H1 (cell line): ENCODE data around the gene ELMOD1. TPM values are rescaled to one million over a fixed set of nuclear protein-coding genes. Genes with fewer than 3 reads are reported as not detected.

Source experiments
- CTCF ChIA-PET: fragments of 300-600 bp; sonication (Branson Sonifier 250); formaldehyde crosslinking; loops from one replicate; lab custom pipeline; 2021; ENCODE audit not compliant: partially characterized antibody; lab: Charles Lee
- POLR2A ChIA-PET: fragments of 300-600 bp; sonication (Branson Sonifier 250); formaldehyde crosslinking; loops from one replicate; lab custom pipeline; 2021; ENCODE audit warnings: inconsistent platforms; ENCODE audit not compliant: partially characterized antibody; lab: Charles Lee
- DNase-seq, 2 experiments: peaks; one replicate each; pipeline versions ENCODE4 v3.0.0 to v3.0.0-alpha.2; 2010 to 2022; ENCODE audit warnings: low spot score in 2 of 2, low read depth in 1 of 2, mixed read lengths in 1 of 2
- FAIRE-seq: peaks from 2 replicates; lab custom pipeline; 2011; peaks lifted over from hg19 to GRCh38; lab: Jason Lieb, UNC
- H2AFZ ChIP-seq: 2 replicates; pipeline ENCODE4 v1.8.1; 2012; ENCODE audit warnings: low read length, inconsistent platforms
- H2AK5ac ChIP-seq: 2 replicates; pipeline ENCODE4 v1.6.1; 2013; ENCODE audit warnings: low read depth, low read length
- H2BK120ac ChIP-seq: replicated peaks from 2 replicates; pipeline ENCODE3; 2013; ENCODE audit warnings: low read depth, low read length, inconsistent platforms
- H2BK12ac ChIP-seq: 2 replicates; pipeline ENCODE4 v1.6.1; 2013; ENCODE audit warnings: low read depth, low read length
- H2BK15ac ChIP-seq: 2 replicates; pipeline ENCODE4 v1.6.1; 2013; ENCODE audit warnings: low read length
- H2BK20ac ChIP-seq: 2 replicates; pipeline ENCODE4 v1.6.1; 2013; ENCODE audit warnings: low read length
- H2BK5ac ChIP-seq: 2 replicates; pipeline ENCODE4 v1.6.1; 2013; ENCODE audit warnings: low read depth, low read length
- H3K14ac ChIP-seq: 2 replicates; pipeline ENCODE4 v1.6.1; 2013; ENCODE audit warnings: inconsistent platforms; ENCODE audit not compliant: insufficient read length
- H3K18ac ChIP-seq: 2 replicates; pipeline ENCODE4 v1.6.1; 2013; ENCODE audit warnings: low read length; ENCODE audit errors: extremely low read depth
- H3K23ac ChIP-seq: 2 replicates; pipeline ENCODE4 v1.6.1; 2013; ENCODE audit warnings: inconsistent platforms; ENCODE audit not compliant: insufficient read length
- H3K23me2 ChIP-seq: 2 replicates; pipeline ENCODE4 v1.6.1; 2013; ENCODE audit warnings: low read depth, low read length
- H3K27ac ChIP-seq: 2 replicates; pipeline ENCODE4 v1.6.1; 2011; ENCODE audit warnings: low read depth, low read length, inconsistent platforms
- H3K27me3 ChIP-seq, 4 experiments: replicated peaks in 1 of 4; 1 replicate in 1 of 4; 2 replicates in 3 of 4; pipeline versions ENCODE4 v1.6.1 to v1.8.1; 2011 to 2013; ENCODE audit warnings: low read length in 3 of 4, mild to moderate bottlenecking in 3 of 4, inconsistent platforms in 2 of 4, mixed read lengths in 2 of 4, moderate library complexity in 1 of 4; ENCODE audit not compliant: control insufficient read depth in 3 of 4, insufficient read depth in 3 of 4; ENCODE audit errors: extremely low read depth in 1 of 4
- H3K36me3 ChIP-seq, 4 experiments: 2 replicates each; pipeline versions ENCODE4 v1.6.1 to v1.8.1; 2011 to 2013; ENCODE audit warnings: mild to moderate bottlenecking in 4 of 4, low read length in 3 of 4, moderate library complexity in 2 of 4, control low read depth in 1 of 4, inconsistent platforms in 1 of 4; ENCODE audit not compliant: insufficient read depth in 4 of 4, control insufficient read depth in 2 of 4
- H3K4ac ChIP-seq: replicated peaks from 2 replicates; pipeline ENCODE3; 2013; ENCODE audit warnings: low read length, low read depth, mixed read lengths, inconsistent platforms; ENCODE audit not compliant: insufficient read length
- H3K4me1 ChIP-seq, 4 experiments: replicated peaks in 1 of 4; 1 replicate in 1 of 4; 2 replicates in 3 of 4; pipeline versions ENCODE4 v1.6.1 to v1.8.1; 2011 to 2013; ENCODE audit warnings: low read length in 3 of 4, inconsistent platforms in 2 of 4, mixed read lengths in 1 of 4; ENCODE audit not compliant: insufficient read depth in 4 of 4, control insufficient read depth in 3 of 4
- H3K4me2 ChIP-seq, 2 experiments: 2 replicates each; pipeline versions ENCODE4 v1.6.1 to v1.8.1; 2011 to 2013; ENCODE audit warnings: low read depth in 2 of 2, low read length in 2 of 2, control low read depth in 1 of 2, inconsistent platforms in 1 of 2, mild to moderate bottlenecking in 1 of 2; ENCODE audit not compliant: insufficient read depth in 1 of 2
- H3K4me3 ChIP-seq, 4 experiments: fragments of 200-600, 300-600 bp in 1 of 4; sonication (generic), shearing (Covaris generic), sonication (Bioruptor Twin) in 1 of 4; 2 replicates each; pipeline versions ENCODE4 v1.5.1 to v1.8.1; 2011 to 2016; ENCODE audit warnings: low read length in 4 of 4, low read depth in 3 of 4, control low read depth in 2 of 4, inconsistent platforms in 2 of 4, mild to moderate bottlenecking in 2 of 4, mixed read lengths in 1 of 4, moderate library complexity in 1 of 4; ENCODE audit not compliant: insufficient read depth in 2 of 4; ENCODE audit errors: extremely low read depth in 1 of 4
- H3K56ac ChIP-seq: replicated peaks from 2 replicates; pipeline ENCODE3; 2013; ENCODE audit warnings: low read depth, mild to moderate bottlenecking, mixed read lengths, low read length, inconsistent platforms; ENCODE audit not compliant: insufficient read length
- H3K79me1 ChIP-seq: 2 replicates; pipeline ENCODE4 v1.6.1; 2013; ENCODE audit warnings: low read depth, low read length, control low read depth
- H3K79me2 ChIP-seq, 2 experiments: 2 replicates each; pipeline versions ENCODE4 v1.6.1 to v1.8.1; 2012 to 2013; ENCODE audit warnings: low read length in 2 of 2, mild to moderate bottlenecking in 2 of 2, inconsistent platforms in 1 of 2; ENCODE audit not compliant: insufficient read depth in 2 of 2, control insufficient read depth in 1 of 2
- H3K9ac ChIP-seq, 4 experiments: replicated peaks in 1 of 4; 1 replicate in 1 of 4; 2 replicates in 3 of 4; pipeline versions ENCODE4 v1.6.1 to v1.8.1; 2011 to 2013; ENCODE audit warnings: low read depth in 3 of 4, low read length in 3 of 4, control low read depth in 2 of 4, mild to moderate bottlenecking in 2 of 4, moderate library complexity in 2 of 4, inconsistent platforms in 1 of 4; ENCODE audit errors: extremely low read depth in 1 of 4
- H3K9me3 ChIP-seq, 2 experiments: 2 replicates each; pipeline versions ENCODE4 v1.6.1 to v1.8.1; 2012 to 2013; ENCODE audit warnings: mild to moderate bottlenecking in 2 of 2, moderate library complexity in 2 of 2, control low read depth in 1 of 2, inconsistent platforms in 1 of 2, low read depth in 1 of 2, low read length in 1 of 2, mixed read lengths in 1 of 2; ENCODE audit not compliant: insufficient read depth in 2 of 2
- H4K20me1 ChIP-seq, 2 experiments: replicated peaks in 1 of 2; 2 replicates each; pipeline versions ENCODE3 to v1.8.1; 2011 to 2013; ENCODE audit warnings: inconsistent platforms in 2 of 2, low read length in 2 of 2, mild to moderate bottlenecking in 1 of 2; ENCODE audit not compliant: insufficient read depth in 2 of 2, control insufficient read depth in 1 of 2
- H4K5ac ChIP-seq: 2 replicates; pipeline ENCODE4 v1.6.1; 2013; ENCODE audit warnings: low read length, low read depth, mixed read lengths, inconsistent platforms; ENCODE audit not compliant: insufficient read length
- H4K8ac ChIP-seq: 2 replicates; pipeline ENCODE4 v1.8.0; 2013; ENCODE audit warnings: mild to moderate bottlenecking, moderate library complexity, low read length, inconsistent platforms; ENCODE audit not compliant: insufficient read depth; ENCODE audit errors: extremely low read depth
- H4K91ac ChIP-seq: replicated peaks from 2 replicates; pipeline ENCODE3; 2013; ENCODE audit warnings: low read length, mixed read lengths, inconsistent platforms; ENCODE audit not compliant: insufficient read length
- RAD21 ChIP-seq, 2 experiments: IDR thresholded peaks in 1 of 2; conservative IDR thresholded peaks in 1 of 2; 2 replicates each; pipeline ENCODE4 v1.6.1; 2011; ENCODE audit warnings: low read depth in 2 of 2, low read length in 2 of 2, improper control_type of control experiment in 1 of 2, inconsistent platforms in 1 of 2, mild to moderate bottlenecking in 1 of 2, moderate library complexity in 1 of 2
- RFX5 ChIP-seq: IDR thresholded peaks from 2 replicates; pipeline ENCODE4 v1.6.1; 2011; ENCODE audit warnings: low read depth, low read length, improper control_type of control experiment, borderline replicate concordance
- WGBS, 2 experiments: shearing (Covaris generic) in 1 of 2; methylation state at CpG; one replicate each; pipeline versions ENCODE4 v1.1.6 to v1.1.7; 2013 to 2015; ENCODE audit warnings: low lambda C conversion rate in 2 of 2, mixed read lengths in 2 of 2, inconsistent platforms in 1 of 2, low coverage in 1 of 2, missing lambda C conversion rate in 1 of 2; ENCODE audit not compliant: insufficient replicate concordance in 2 of 2, insufficient coverage in 1 of 2, insufficient read length in 1 of 2; ENCODE audit errors: extremely low coverage in 1 of 2, missing lambda C conversion rate in 1 of 2; 5-methylcytosine and 5-hydroxymethylcytosine counted together
- polyA plus RNA-seq, 7 experiments: library from polyadenylated mRNA; depleted of rRNA in 3 of 7; stranded (reverse) in 5 of 7; unstranded in 2 of 7; fragments of >200 nt in 5 of 7; fragments of 200-250 nt in 2 of 7; gene quantifications; 1 replicate in 5 of 7; 2 replicates in 1 of 7; 4 replicates in 1 of 7; pipeline versions ENCODE4 v1.2.1 to v1.2.3, GENCODE V29; 2011 to 2013; ENCODE audit warnings: missing spikeins in 2 of 7, mixed read lengths in 2 of 7
- total RNA-seq: library from RNA; stranded (reverse); fragmentation: NEBNext Ultra II Directional; extraction: Animal tissue kit (Norgen Biotek cat#: 25700); gene quantifications from 2 replicates; pipeline ENCODE4 v1.2.1, GENCODE V29; 2021

Gene ELMOD1
- total and polyA plus RNA-seq, 2 of the 8 experiments (the other 6 are each of a cell fraction or from before 2014, with no cell fraction given) = 0.47 to 1.6 TPM

- H3K79me2 ChIP-seq = no peaks in the 10 kb centered on the region
- no peak overlapping the region for H3K14ac ChIP-seq
- H3K27ac ChIP-seq = no peak overlapping the region
- H2BK120ac ChIP-seq = no peak overlapping the region
- H3K36me3 ChIP-seq = no peaks in the 10 kb centered on the region
- no peak overlapping the region for H2BK5ac ChIP-seq
- no peak overlapping the region for H3K56ac ChIP-seq
- H3K4ac ChIP-seq = no peak overlapping the region
- no peak overlapping the region for H3K4me3 ChIP-seq
- H3K9me3 ChIP-seq = no peaks in the 10 kb centered on the region
- POLR2A ChIA-PET = no interaction called here
- TF ChIP-seq RFX5 (no peak), RAD21 (IDR thresholded peaks at IDR 0.05 in 1 of 2, conservative IDR thresholded peaks at IDR 0.05 in 1 of 2; ENCODE audit: low read depth in 2 of 2, low read length in 2 of 2) (0 out of 4 replicates have a peak, but pooled peaks of 1 of the 2 experiments have one; percentile 10)
- no peak overlapping the region for H2BK12ac ChIP-seq
- H3K18ac ChIP-seq = no peak overlapping the region
- H4K5ac ChIP-seq = no peak overlapping the region
- H4K91ac ChIP-seq = no peak overlapping the region
- no peak overlapping the region for H2AK5ac ChIP-seq
- no peaks in the 10 kb centered on the region for H3K23me2 ChIP-seq
- H3K23ac ChIP-seq = no peak overlapping the region
- CTCF ChIA-PET = interaction anchor here (0.8 to 3.4 kb wide), 34 partner anchors 9 to 185 kb away, joined by 3 to 22 read pairs (median 4); no protein-coding TSS in a partner anchor
- H3K4me1 ChIP-seq = peaks cover 1 to 19% (median 4%) of the 10 kb centered on the region in 4 experiments; a peak in 6 of 7 replicates
- no peaks in the 10 kb centered on the region for H3K79me1 ChIP-seq
- H3K27me3 ChIP-seq = no peaks in the 10 kb centered on the region
- H4K8ac ChIP-seq = no peak overlapping the region
- DNase-seq (no peak), FAIRE-seq (no peak)
- no peak overlapping the region for H2BK20ac ChIP-seq
- H3K9ac ChIP-seq = no peak overlapping the region
- no peak overlapping the region for H2AFZ ChIP-seq
- no peak overlapping the region for H2BK15ac ChIP-seq
- H4K20me1 ChIP-seq = no peaks in the 10 kb centered on the region
- WGBS, 2 experiments = 86% methylated on average over 4 of the region's 4 CpGs; no CpG with 5 or more reads in 1 of the 2 experiments
- H3K4me2 ChIP-seq = no peak overlapping the region
These were observed 60.7 kb downstream of the ELMOD1 start for GRCh38 chr11:107651672-107652071.
